Kidney epithelial cell (primary cell): ENCODE data around the gene PPCDC. TPM values are rescaled to one million over a fixed set of nuclear protein-coding genes. Genes with fewer than 3 reads are reported as not detected.
"Not testable (repeated sequence)": the region's sequence is repeated elsewhere in the genome, so short reads cannot be mapped to it uniquely, and the experiment has no call there.

Source experiments
- DNase-seq: peaks from one replicate; pipeline ENCODE4 v3.0.0-alpha.2; 2010; ENCODE audit warnings: low read depth
- H3K27me3 ChIP-seq: 2 replicates; pipeline ENCODE4 v1.6.0; 2011; ENCODE audit warnings: low read length; ENCODE audit not compliant: control insufficient read depth, insufficient read depth
- H3K36me3 ChIP-seq: 2 replicates; pipeline ENCODE4 v1.5.1; 2011; ENCODE audit warnings: low read length; ENCODE audit not compliant: control insufficient read depth, insufficient read depth
- H3K4me3 ChIP-seq: 2 replicates; pipeline ENCODE4 v1.5.1; 2011; ENCODE audit warnings: low read depth, mild to moderate bottlenecking, control low read depth, low read length
- CTCF ChIP-seq: IDR thresholded peaks from 2 replicates; pipeline ENCODE4 v1.5.1; 2011; ENCODE audit warnings: mild to moderate bottlenecking, moderate library complexity, low read length, control low read depth, inconsistent platforms; ENCODE audit not compliant: insufficient read depth, poor library complexity, severe bottlenecking
- total RNA-seq: library from RNA; depleted of rRNA; stranded (reverse); fragments of >200 nt; gene quantifications from 2 replicates; pipeline ENCODE4 v1.2.3, GENCODE V29; 2015

The PPCDC gene
- total RNA-seq, 1 donor from 2014 or later: 25.9 TPM

GRCh38 chr15:75081150-75081549 lies 57.8 kb downstream of the PPCDC start:
- no peak for TF ChIP-seq CTCF
- Histone ChIP-seq H3K4me3 (no peak overlapping the region), H3K27me3 (no peaks in the 10 kb centered on the region), H3K36me3 (no peaks in the 10 kb centered on the region)
- no peak for DNase-seq

GRCh38 chr15:75082689-75083088 lies 59.3 kb downstream of the PPCDC start:
- Histone ChIP-seq H3K36me3 (no peaks in the 10 kb centered on the region), H3K27me3 (no peaks in the 10 kb centered on the region), H3K4me3 (no peak overlapping the region)
- no peak for TF ChIP-seq CTCF
- no peak for DNase-seq

- not testable (repeated sequence) for H3K27me3 ChIP-seq, H3K36me3 ChIP-seq, H3K4me3 ChIP-seq, DNase-seq
Measured at GRCh38 chr15:75085708-75086107, 62.3 kb downstream of the PPCDC start.

- no peak overlapping the region for H3K4me3 ChIP-seq
- DNase-seq: no peak
- H3K27me3 ChIP-seq: no peaks in the 10 kb centered on the region
- H3K36me3 ChIP-seq: no peaks in the 10 kb centered on the region
- no peak for TF ChIP-seq CTCF
Measured at GRCh38 chr15:75089456-75090387, 66.3 kb downstream of the PPCDC start.

- DNase-seq: no peak
- no peak for TF ChIP-seq CTCF
- Histone ChIP-seq H3K4me3 (no peak overlapping the region), H3K27me3 (no peaks in the 10 kb centered on the region), H3K36me3 (no peaks in the 10 kb centered on the region)
Measured at GRCh38 chr15:75090388-75090734, 67.0 kb downstream of the PPCDC start.

- no peak for DNase-seq
- Histone ChIP-seq H3K27me3 (no peaks in the 10 kb centered on the region), H3K4me3 (no peak overlapping the region), H3K36me3 (no peaks in the 10 kb centered on the region)
- no peak for TF ChIP-seq CTCF
Measured at GRCh38 chr15:75091814-75092213, 68.4 kb downstream of the PPCDC start.

GRCh38 chr15:75094961-75095478 lies 71.6 kb downstream of the PPCDC start:
- H3K36me3 ChIP-seq, H3K27me3 ChIP-seq, DNase-seq, H3K4me3 ChIP-seq: not testable (repeated sequence)
